HepG2 (cell line): ENCODE measurements around the gene CNTNAP1. TPM values are rescaled to one million over a fixed set of nuclear protein-coding genes. Genes with fewer than 3 reads are reported as not detected.

Source experiments
- ATAC-seq: fragments of 200-7000 bp; cut with Tn5 transposase; 3 replicates; pipeline ENCODE4 v1.9.1; 2020; ENCODE audit warnings: mild to moderate bottlenecking, moderate library complexity
- BruUV-seq: library from RNA; stranded (reverse); fragments of 400-500 nt; replicated peaks from 2 replicates; lab custom pipeline; 2021; lab: Mats Ljungman, UMichigan
- CTCF ChIA-PET: fragments of 300-600 bp; formaldehyde crosslinking; extraction: SDS; loops from one replicate; lab custom pipeline; 2021; ENCODE audit warnings: low total read pairs, inconsistent platforms, low intra/inter-chr PET ratio; lab: Yijun Ruan, JAX
- POLR2A ChIA-PET: fragments of 350-600 bp; sonication (Branson Sonifier 250); formaldehyde crosslinking; loops from one replicate; lab custom pipeline; 2020; ENCODE audit warnings: antibody characterized with exemption, inconsistent platforms; lab: Yijun Ruan, JAX
- DNase-seq: peaks from one replicate; pipeline ENCODE4 v3.0.0-alpha.2; 2015; ENCODE audit warnings: low spot score
- FAIRE-seq: peaks from 3 replicates; lab custom pipeline; 2011; peaks lifted over from hg19 to GRCh38; lab: Jason Lieb, UNC
- H2AFZ ChIP-seq: one replicate; pipeline ENCODE4 v1.6.1; 2011; ENCODE audit warnings: low read length, inconsistent platforms
- H3K27ac ChIP-seq: fragments of 300-600 bp; 3 replicates; pipeline ENCODE4 v1.8.0; 2011; ENCODE audit warnings: mixed run types, mild to moderate bottlenecking, mixed read lengths, low read length, inconsistent platforms; ENCODE audit not compliant: insufficient read depth; ENCODE audit errors: extremely low read length
- H3K27me3 ChIP-seq, 2 experiments: fragments of 200-600 bp in 1 of 2; 2 replicates in 1 of 2; 3 replicates in 1 of 2; pipeline versions ENCODE4 v1.6.0 to v1.8.0; 2011; ENCODE audit warnings: low read length in 2 of 2, mild to moderate bottlenecking in 2 of 2, moderate library complexity in 2 of 2, inconsistent platforms in 1 of 2; ENCODE audit not compliant: insufficient read depth in 2 of 2, control insufficient read depth in 1 of 2
- H3K36me3 ChIP-seq, 2 experiments: fragments of 200-600 bp in 1 of 2; replicated peaks in 1 of 2; 2 replicates in 1 of 2; 3 replicates in 1 of 2; pipeline versions ENCODE4 v1.5.1 to v1.8.0; 2011; ENCODE audit warnings: low read length in 2 of 2, inconsistent platforms in 1 of 2; ENCODE audit not compliant: insufficient read depth in 2 of 2, control insufficient read depth in 1 of 2
- H3K4me1 ChIP-seq: 2 replicates; pipeline ENCODE4 v1.5.1; 2012; ENCODE audit warnings: low read length, inconsistent platforms; ENCODE audit not compliant: insufficient read depth
- H3K4me2 ChIP-seq: 2 replicates; pipeline ENCODE4 v1.6.0; 2011; ENCODE audit warnings: low read depth, low read length, inconsistent platforms
- H3K4me3 ChIP-seq, 3 experiments: fragments of 200-600 bp in 1 of 3; sonication (generic), shearing (Covaris generic) in 1 of 3; replicated peaks in 1 of 3; 2 replicates each; pipeline ENCODE4 v1.5.1; 2011 to 2016; ENCODE audit warnings: low read length in 3 of 3, inconsistent platforms in 2 of 3, low read depth in 2 of 3, mild to moderate bottlenecking in 2 of 3, control low read depth in 1 of 3, mixed read lengths in 1 of 3; ENCODE audit not compliant: insufficient read depth in 1 of 3
- H3K79me2 ChIP-seq: one replicate; pipeline ENCODE4 v1.6.1; 2011; ENCODE audit warnings: low read length, inconsistent platforms; ENCODE audit not compliant: insufficient read depth
- H3K9ac ChIP-seq: 2 replicates; pipeline ENCODE4 v1.6.0; 2011; ENCODE audit warnings: mild to moderate bottlenecking, low read depth, low read length, inconsistent platforms; ENCODE audit not compliant: insufficient read depth
- H3K9me3 ChIP-seq: 2 replicates; pipeline ENCODE4 v1.5.1; 2012; ENCODE audit warnings: mild to moderate bottlenecking, low read length
- H4K20me1 ChIP-seq: 2 replicates; pipeline ENCODE4 v1.6.0; 2011; ENCODE audit warnings: inconsistent platforms, mild to moderate bottlenecking, low read length, moderate library complexity; ENCODE audit not compliant: insufficient read depth
- ARHGAP35 ChIP-seq: sonication (generic); formaldehyde crosslinking; IDR thresholded peaks from 2 replicates; pipeline ENCODE4 v1.9.0; 2022; ENCODE audit warnings: mild to moderate bottlenecking, inconsistent platforms, moderate library complexity, missing genetic modification reagents, borderline replicate concordance
- CENPX ChIP-seq: sonication (generic); formaldehyde crosslinking; IDR thresholded peaks from 2 replicates; pipeline ENCODE4 v1.9.0; 2021; ENCODE audit warnings: mild to moderate bottlenecking, missing genetic modification reagents, moderate library complexity
- CREB3 ChIP-seq: sonication (generic); formaldehyde crosslinking; IDR thresholded peaks from 2 replicates; pipeline ENCODE4 v1.5.0; 2020; ENCODE audit warnings: missing genetic modification reagents
- EED ChIP-seq: sonication (generic); formaldehyde crosslinking; IDR thresholded peaks from 2 replicates; pipeline ENCODE4 v1.5.0; 2020; ENCODE audit warnings: mild to moderate bottlenecking, missing genetic modification reagents
- HIC2 ChIP-seq: sonication (generic); formaldehyde crosslinking; IDR thresholded peaks from 2 replicates; pipeline ENCODE4 v1.9.0; 2022; ENCODE audit warnings: low read depth, missing genetic modification reagents
- KDM5A ChIP-seq: fragments of 200-600 bp; sonication (generic); IDR thresholded peaks from 2 replicates; pipeline ENCODE4 v1.7.0; 2018; ENCODE audit warnings: antibody characterized with exemption, mild to moderate bottlenecking, low read length, borderline replicate concordance
- PATZ1 ChIP-seq: sonication (generic); formaldehyde crosslinking; IDR thresholded peaks from 2 replicates; pipeline ENCODE4 v1.4.0; 2020; ENCODE audit warnings: missing genetic modification reagents
- PHB2 ChIP-seq: fragments of 450-650 bp; IDR thresholded peaks from 2 replicates; pipeline ENCODE4 v1.6.1; 2018; ENCODE audit not compliant: partially characterized antibody
- POLR2AphosphoS2 ChIP-seq: IDR thresholded peaks from 2 replicates; pipeline ENCODE4 v1.6.1; 2011; ENCODE audit warnings: low read depth, low read length, improper control_type of control experiment
- ZBTB3 ChIP-seq: sonication (generic); formaldehyde crosslinking; IDR thresholded peaks from 2 replicates; pipeline ENCODE4 v1.4.0; 2020; ENCODE audit warnings: low read depth, mild to moderate bottlenecking, moderate library complexity, missing genetic modification reagents, borderline replicate concordance
- ZNF24 ChIP-seq: fragments of 450-650 bp; IDR thresholded peaks from 2 replicates; pipeline ENCODE4 v1.6.1; 2017; ENCODE audit warnings: antibody characterized with exemption, mild to moderate bottlenecking
- ZNF275 ChIP-seq: sonication (generic); formaldehyde crosslinking; IDR thresholded peaks from 2 replicates; pipeline ENCODE4 v1.8.0; 2022; ENCODE audit warnings: missing genetic modification reagents, mild to moderate bottlenecking, inconsistent platforms, borderline replicate concordance
- ZXDC ChIP-seq: sonication (generic); formaldehyde crosslinking; IDR thresholded peaks from 2 replicates; pipeline ENCODE4 v1.5.0; 2020; ENCODE audit warnings: mild to moderate bottlenecking, missing genetic modification reagents
- WGBS: methylation state at CpG from one replicate; pipeline ENCODE4 v1.1.6; 2017; ENCODE audit warnings: low lambda C conversion rate; 5-methylcytosine and 5-hydroxymethylcytosine counted together
- in situ Hi-C: cut with HindIII; loops from 2 replicates; pipeline ENCODE4 v1.10.0; 2017; ENCODE audit warnings: low pct_unique_long_range_greater_than_20kb; ENCODE audit not compliant: extremely low pct_ligation_motif_present
- intact Hi-C: fragments of 100-400 bp; cut with micrococcal nuclease; formaldehyde crosslinking; loops from one replicate; pipeline ENCODE4 v1.10.0; 2022; ENCODE audit not compliant: unreplicated experiment
- polyA plus RNA-seq, 8 experiments: library from polyadenylated mRNA; depleted of rRNA in 3 of 8; stranded (reverse) in 7 of 8; unstranded in 1 of 8; fragments of >200 nt; fragmentation: Illumina TruSeq in 4 of 8; extraction: Trizol in 4 of 8; gene quantifications; 2 replicates each; pipeline versions ENCODE4 v1.2.1 to v1.2.3, GENCODE V29; 2011 to 2016; ENCODE audit warnings: low read depth in 4 of 8, missing spikeins in 1 of 8, mixed read lengths in 1 of 8; ENCODE audit not compliant: insufficient read depth in 1 of 8
- total RNA-seq, 5 experiments: library from RNA; depleted of rRNA; stranded (reverse); fragments of >200 nt; fragmentation: Illumina TruSeq; extraction: Trizol; gene quantifications; 2 replicates each; pipeline ENCODE4 v1.2.3, GENCODE V29; 2016; ENCODE audit warnings: low read depth in 1 of 5

The CNTNAP1 gene
- total and polyA plus RNA-seq, 2 of the 13 experiments (the other 11 are each of a cell fraction or from before 2014, with no cell fraction given), result 4.5 to 7.7 TPM

- TF ChIP-seq ZNF275 (CRISPR knock-in tag) (no peak), EED (CRISPR knock-in tag) (no peak), HIC2 (0 out of 2 replicates have a peak, but pooled peaks have one; percentile 50)
Observed at GRCh38 chr17:42667088-42667951, 15.0 kb upstream of the CNTNAP1 start (continued).

- CTCF ChIA-PET, result no interaction called here
- no peak for TF ChIP-seq ZNF24
- no peak for TF ChIP-seq ARHGAP35 (CRISPR knock-in tag)
- TF ChIP-seq CREB3 (CRISPR knock-in tag), result no peak
- TF ChIP-seq PHB2, result no peak
- no peak for TF ChIP-seq ZBTB3 (CRISPR knock-in tag)
- TF ChIP-seq KDM5A, result no peak
- no peak for TF ChIP-seq PATZ1 (CRISPR knock-in tag)
- no peak for TF ChIP-seq CENPX (CRISPR knock-in tag)
- no peak for TF ChIP-seq POLR2AphosphoS2
- TF ChIP-seq ZXDC (CRISPR knock-in tag), result no peak
Observed at GRCh38 chr17:42669705-42669976, 12.7 kb upstream of the CNTNAP1 start.

More at GRCh38 chr17:42669705-42669976, 12.7 kb upstream of the CNTNAP1 start:
- H3K27ac ChIP-seq, result no peak overlapping the region
- FAIRE-seq (no peak), ATAC-seq (no peak), DNase-seq (no peak)
- H4K20me1 ChIP-seq, result no peaks in the 10 kb centered on the region; the same call in 1 of the 2 replicates
- H3K4me3 ChIP-seq, result no peak overlapping the region
- POLR2A ChIA-PET, result interaction anchor here (2.0 to 4.4 kb wide), 3 partner anchors 8 to 51 kb away, joined by 7 to 38 read pairs (median 16); partner anchors contain the start of genes PLEKHH3 and TUBG2
- no peak overlapping the region for H2AFZ ChIP-seq
- 97% methylated on average over 12 of the region's 12 CpGs for WGBS
- H3K36me3 ChIP-seq, result peaks cover 16 to 64% of the 10 kb centered on the region in 2 experiments
- intact Hi-C loops, result no loop called here
- no TSS peak for BruUV-seq
- H3K27me3 ChIP-seq, result no peaks in the 10 kb centered on the region
- peaks cover 3% of the 10 kb centered on the region for H3K79me2 ChIP-seq
- in situ Hi-C loops, result no loop called here
- peaks cover 23% of the 10 kb centered on the region for H3K4me1 ChIP-seq
- H3K4me2 ChIP-seq, result no peak overlapping the region
- H3K9me3 ChIP-seq, result no peaks in the 10 kb centered on the region
- H3K9ac ChIP-seq, result no peak overlapping the region
